K562 (cell line): ENCODE measurements around the gene COL11A2. TPM values are rescaled to one million over a fixed set of nuclear protein-coding genes. Genes with fewer than 3 reads are reported as not detected.

ENCODE experiments used
- HBP1 ChIP-seq: fragments of 450-650 bp; formaldehyde crosslinking; IDR thresholded peaks from 2 replicates; pipeline ENCODE4 v1.4.0; 2022; ENCODE audit warnings: missing genetic modification characterization
- NR4A1 ChIP-seq, 2 experiments: fragments of 250-450 bp in 1 of 2; fragments of 450-650 bp in 1 of 2; sonication (Bioruptor Pico) in 1 of 2; IDR thresholded peaks; 2 replicates each; pipeline versions ENCODE4 v1.4.0 to v1.6.1; 2016 to 2020; ENCODE audit warnings: mild to moderate bottlenecking in 2 of 2, missing compliant biosample characterization in 1 of 2, missing genetic modification characterization in 1 of 2, moderate library complexity in 1 of 2
- RHOXF2B ChIP-seq: fragments of 250-450 bp; sonication (Bioruptor Pico); conservative IDR thresholded peaks from 2 replicates; pipeline ENCODE4 v1.5.1; 2021
- ZNF592 ChIP-seq: fragments of 450-650 bp; IDR thresholded peaks from 2 replicates; pipeline ENCODE4 v1.6.1; 2017; ENCODE audit warnings: antibody characterized with exemption, mild to moderate bottlenecking
- polyA plus RNA-seq, 8 experiments: library from polyadenylated mRNA; depleted of rRNA in 4 of 8; stranded (reverse) in 5 of 8; unstranded in 3 of 8; fragments of >200 nt; fragmentation: Nextera tagmentation in 2 of 8; fragmentation: Illumina TruSeq in 1 of 8; extraction: Ambion mirVana in 2 of 8; extraction: Trizol in 1 of 8; gene quantifications; 2 replicates each; pipeline versions ENCODE4 v1.2.1 to v1.2.3, GENCODE V29; 2011 to 2014; ENCODE audit warnings: inconsistent platforms in 1 of 8, missing spikeins in 1 of 8
- total RNA-seq, 7 experiments: library from RNA; depleted of rRNA in 6 of 7; stranded (reverse); fragments of >200 nt in 6 of 7; fragmentation: Illumina TruSeq in 2 of 7; extraction: Trizol in 2 of 7; gene quantifications; 2 replicates each; pipeline versions ENCODE4 v1.2.1 to v1.2.3, GENCODE V29; 2011 to 2021; ENCODE audit warnings: low replicate concordance in 1 of 7
- TF ChIP-seq, protein P1 (sequence below), 2 experiments: IDR thresholded peaks; 2 replicates each; pipeline ENCODE4 v1.6.1; 2011; ENCODE audit warnings: borderline replicate concordance in 1 of 2, control low read depth in 1 of 2, low read depth in 1 of 2, low read length in 1 of 2, mild to moderate bottlenecking in 1 of 2, mixed read lengths in 1 of 2, moderate library complexity in 1 of 2; ENCODE audit not compliant: insufficient read depth in 1 of 2, insufficient read length in 1 of 2, poor library complexity in 1 of 2, severe bottlenecking in 1 of 2; ENCODE audit errors: extremely low read depth in 1 of 2

The COL11A2 gene
- total and polyA plus RNA-seq, 9 of the 15 experiments (the other 6 are each of a cell fraction or from before 2014, with no cell fraction given) = 0.04 to 0.35 (median 0.09) TPM; not detected in 1

DNA sequence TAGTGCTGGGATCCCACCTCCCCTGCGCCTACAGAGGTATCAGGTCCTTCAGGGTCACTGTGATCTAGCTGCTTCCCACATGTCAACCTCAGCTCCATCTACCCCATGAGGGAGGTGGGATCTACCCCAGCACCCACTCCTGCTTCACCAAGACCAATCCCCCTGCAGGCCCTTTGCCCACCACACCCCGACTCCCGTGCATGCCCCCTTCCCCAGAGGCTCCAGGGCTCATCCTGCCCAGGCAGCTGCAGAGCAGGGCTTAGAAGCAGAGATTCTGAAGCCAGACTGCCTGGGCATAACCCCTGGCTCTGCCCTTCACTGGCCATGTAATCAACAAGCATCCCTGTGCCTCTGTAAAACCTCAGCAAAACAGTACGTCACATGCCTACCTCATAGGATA lies 17.5 kb downstream of the COL11A2 start (continued):
- TF ChIP-seq ZNF592 (no peak), NR4A1 (CRISPR knock-in tag; IDR thresholded peaks at IDR 0.05) (no peak), NR4A1 (tag; IDR thresholded peaks at IDR 0.05) (no peak), HBP1 (CRISPR knock-in tag) (no peak), RHOXF2B (CRISPR knock-in tag) (no peak)
- TF ChIP-seq, protein P1, sequence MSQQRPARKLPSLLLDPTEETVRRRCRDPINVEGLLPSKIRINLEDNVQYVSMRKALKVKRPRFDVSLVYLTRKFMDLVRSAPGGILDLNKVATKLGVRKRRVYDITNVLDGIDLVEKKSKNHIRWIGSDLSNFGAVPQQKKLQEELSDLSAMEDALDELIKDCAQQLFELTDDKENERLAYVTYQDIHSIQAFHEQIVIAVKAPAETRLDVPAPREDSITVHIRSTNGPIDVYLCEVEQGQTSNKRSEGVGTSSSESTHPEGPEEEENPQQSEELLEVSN (IDR thresholded peaks at IDR 0.05; ENCODE audit: borderline replicate concordance in 1 of 2, extremely low read depth in 1 of 2, insufficient read depth in 1 of 2, insufficient read length in 1 of 2, low read depth in 1 of 2, low read length in 1 of 2, poor library complexity in 1 of 2, severe bottlenecking in 1 of 2) = no peak
- TF ChIP-seq, all 486 proteins: peak for 0
